ENCODE measurements around the gene PIGT. TPM values are rescaled to one million over a fixed set of nuclear protein-coding genes. Genes with fewer than 3 reads are reported as not detected.

The PIGT gene
- polyA plus RNA-seq, 2 of the 4 experiments (the other 2 are of a cell fraction) = 60.3 to 66.2 TPM

DNA sequence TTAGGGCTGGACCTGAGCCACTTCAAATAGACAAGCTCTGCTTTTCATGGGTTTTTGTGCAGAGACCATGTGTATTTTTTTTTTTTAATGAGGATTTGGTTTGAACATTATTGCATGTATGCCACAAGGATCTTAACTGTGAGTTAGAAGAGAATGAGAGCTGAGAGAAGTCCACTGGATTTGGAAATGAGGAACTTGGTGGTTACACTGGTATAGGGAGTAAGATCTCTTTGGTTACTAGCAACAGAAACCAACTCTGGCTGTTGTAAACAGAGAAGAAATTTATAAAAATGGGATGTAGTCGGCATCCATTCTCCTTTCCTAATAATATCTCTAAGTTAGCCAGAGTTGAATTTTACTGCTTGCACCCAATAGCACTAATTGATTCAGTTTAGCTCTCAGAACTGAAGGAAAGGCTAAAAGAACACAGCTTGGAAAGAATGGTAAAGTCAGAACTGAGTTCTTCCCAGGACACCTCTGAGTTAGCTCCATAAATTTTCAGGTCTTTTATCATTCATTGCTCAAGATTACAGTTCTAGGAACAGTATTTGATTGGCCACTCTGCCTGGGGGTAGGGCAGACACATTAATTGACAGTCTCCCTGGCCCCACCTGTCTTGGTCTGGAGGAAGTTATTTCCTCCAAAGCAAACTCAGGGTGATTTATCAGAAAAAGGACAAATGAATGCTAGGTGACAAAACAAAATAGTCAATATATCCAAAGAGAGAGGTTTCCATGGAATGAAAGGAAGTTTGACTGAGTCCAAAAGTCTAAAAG lies 49.7 kb downstream of the PIGT start:
- CTCF ChIA-PET = interaction anchor here (0.6 to 7.4 kb wide), 9 partner anchors 11 to 305 kb away, joined by 3 to 33 read pairs (median 3); no protein-coding TSS in a partner anchor
- FAIRE-seq = no peak

DNA sequence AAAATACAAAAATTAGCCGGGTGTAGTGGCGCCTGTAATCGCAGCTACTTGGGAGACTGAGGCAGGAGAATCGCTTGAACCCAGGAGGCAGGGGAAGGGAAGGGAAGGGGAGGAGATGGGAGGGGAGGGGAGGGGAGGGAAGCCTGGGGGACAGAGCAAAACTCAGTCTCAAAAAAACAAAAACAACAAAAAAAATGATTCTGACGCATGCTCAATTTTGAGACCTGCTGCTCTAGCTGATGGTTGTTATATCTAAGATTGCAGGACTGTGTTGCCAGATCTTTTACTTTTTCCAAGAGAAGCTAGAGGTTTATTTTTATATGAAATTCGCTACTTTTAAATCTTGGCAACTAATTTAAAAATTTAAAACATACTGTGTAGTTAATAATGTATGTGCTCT lies 51.2 kb downstream of the PIGT start:
- 54% methylated on average over 6 of the region's 6 CpGs for WGBS (ENCODE audit: missing lambda C conversion rate)
- H3K4me1 ChIP-seq = peaks cover 8% of the 10 kb centered on the region; the same call in 2 of the 3 replicates
- TF ChIP-seq, protein P1, sequence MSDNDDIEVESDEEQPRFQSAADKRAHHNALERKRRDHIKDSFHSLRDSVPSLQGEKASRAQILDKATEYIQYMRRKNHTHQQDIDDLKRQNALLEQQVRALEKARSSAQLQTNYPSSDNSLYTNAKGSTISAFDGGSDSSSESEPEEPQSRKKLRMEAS (IDR thresholded peaks at IDR 0.05) = no peak
- POLR2A ChIA-PET = no interaction called here
- no peak overlapping the region for H3K4me2 ChIP-seq
- ATAC-seq (no peak), DNase-seq (ENCODE audit: low read depth in 1 of 2, low spot score in 1 of 2) (no peak), FAIRE-seq (no peak)
- no peak overlapping the region for H3K27ac ChIP-seq
- H3K9me3 ChIP-seq = peaks cover 5% of the 10 kb centered on the region; the same call in 1 of the 3 replicates
- no peak overlapping the region for H3K4me3 ChIP-seq
- CTCF ChIA-PET = interaction anchor here (1.6 to 7.4 kb wide), 5 partner anchors 17 to 304 kb away, joined by 4 to 33 read pairs (median 7); no protein-coding TSS in a partner anchor

More for the DNA sequence above, 49.7 kb downstream of the PIGT start:
- H3K4me2 ChIP-seq = no peak overlapping the region
- TF ChIP-seq KDM5A (IDR thresholded peaks at IDR 0.05) = no peak
- TF ChIP-seq, protein P2, sequence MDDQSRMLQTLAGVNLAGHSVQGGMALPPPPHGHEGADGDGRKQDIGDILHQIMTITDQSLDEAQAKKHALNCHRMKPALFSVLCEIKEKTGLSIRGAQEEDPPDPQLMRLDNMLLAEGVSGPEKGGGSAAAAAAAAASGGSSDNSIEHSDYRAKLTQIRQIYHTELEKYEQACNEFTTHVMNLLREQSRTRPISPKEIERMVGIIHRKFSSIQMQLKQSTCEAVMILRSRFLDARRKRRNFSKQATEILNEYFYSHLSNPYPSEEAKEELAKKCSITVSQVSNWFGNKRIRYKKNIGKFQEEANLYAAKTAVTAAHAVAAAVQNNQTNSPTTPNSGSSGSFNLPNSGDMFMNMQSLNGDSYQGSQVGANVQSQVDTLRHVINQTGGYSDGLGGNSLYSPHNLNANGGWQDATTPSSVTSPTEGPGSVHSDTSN (IDR thresholded peaks at IDR 0.05) = no peak
- TF ChIP-seq TFCP2L1 (CRISPR knock-in tag; IDR thresholded peaks at IDR 0.05) = no peak
- TF ChIP-seq, protein P3, sequence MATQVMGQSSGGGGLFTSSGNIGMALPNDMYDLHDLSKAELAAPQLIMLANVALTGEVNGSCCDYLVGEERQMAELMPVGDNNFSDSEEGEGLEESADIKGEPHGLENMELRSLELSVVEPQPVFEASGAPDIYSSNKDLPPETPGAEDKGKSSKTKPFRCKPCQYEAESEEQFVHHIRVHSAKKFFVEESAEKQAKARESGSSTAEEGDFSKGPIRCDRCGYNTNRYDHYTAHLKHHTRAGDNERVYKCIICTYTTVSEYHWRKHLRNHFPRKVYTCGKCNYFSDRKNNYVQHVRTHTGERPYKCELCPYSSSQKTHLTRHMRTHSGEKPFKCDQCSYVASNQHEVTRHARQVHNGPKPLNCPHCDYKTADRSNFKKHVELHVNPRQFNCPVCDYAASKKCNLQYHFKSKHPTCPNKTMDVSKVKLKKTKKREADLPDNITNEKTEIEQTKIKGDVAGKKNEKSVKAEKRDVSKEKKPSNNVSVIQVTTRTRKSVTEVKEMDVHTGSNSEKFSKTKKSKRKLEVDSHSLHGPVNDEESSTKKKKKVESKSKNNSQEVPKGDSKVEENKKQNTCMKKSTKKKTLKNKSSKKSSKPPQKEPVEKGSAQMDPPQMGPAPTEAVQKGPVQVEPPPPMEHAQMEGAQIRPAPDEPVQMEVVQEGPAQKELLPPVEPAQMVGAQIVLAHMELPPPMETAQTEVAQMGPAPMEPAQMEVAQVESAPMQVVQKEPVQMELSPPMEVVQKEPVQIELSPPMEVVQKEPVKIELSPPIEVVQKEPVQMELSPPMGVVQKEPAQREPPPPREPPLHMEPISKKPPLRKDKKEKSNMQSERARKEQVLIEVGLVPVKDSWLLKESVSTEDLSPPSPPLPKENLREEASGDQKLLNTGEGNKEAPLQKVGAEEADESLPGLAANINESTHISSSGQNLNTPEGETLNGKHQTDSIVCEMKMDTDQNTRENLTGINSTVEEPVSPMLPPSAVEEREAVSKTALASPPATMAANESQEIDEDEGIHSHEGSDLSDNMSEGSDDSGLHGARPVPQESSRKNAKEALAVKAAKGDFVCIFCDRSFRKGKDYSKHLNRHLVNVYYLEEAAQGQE (IDR thresholded peaks at IDR 0.05) = no peak
- no peak for TF ChIP-seq MAFK (IDR thresholded peaks at IDR 0.05; ENCODE audit: partially characterized antibody)
- no peak for TF ChIP-seq CEBPB (IDR thresholded peaks at IDR 0.05)
- TF ChIP-seq RARB (CRISPR knock-in tag; IDR thresholded peaks at IDR 0.05) = no peak
- no peak for TF ChIP-seq HOXB5 (CRISPR knock-in tag; IDR thresholded peaks at IDR 0.05)
- no peak overlapping the region for H3K4me3 ChIP-seq
- ATAC-seq (no peak), DNase-seq (ENCODE audit: low read depth in 1 of 2, low spot score in 1 of 2) (no peak)
- 7% methylated on average over 1 of the region's 1 CpG for WGBS (ENCODE audit: missing lambda C conversion rate)
- H3K9me3 ChIP-seq = no peaks in the 10 kb centered on the region
- POLR2A ChIA-PET = no interaction called here
- H3K4me1 ChIP-seq = peaks cover 8% of the 10 kb centered on the region; the same call in 2 of the 3 replicates
- no peak overlapping the region for H3K27ac ChIP-seq

DNA sequence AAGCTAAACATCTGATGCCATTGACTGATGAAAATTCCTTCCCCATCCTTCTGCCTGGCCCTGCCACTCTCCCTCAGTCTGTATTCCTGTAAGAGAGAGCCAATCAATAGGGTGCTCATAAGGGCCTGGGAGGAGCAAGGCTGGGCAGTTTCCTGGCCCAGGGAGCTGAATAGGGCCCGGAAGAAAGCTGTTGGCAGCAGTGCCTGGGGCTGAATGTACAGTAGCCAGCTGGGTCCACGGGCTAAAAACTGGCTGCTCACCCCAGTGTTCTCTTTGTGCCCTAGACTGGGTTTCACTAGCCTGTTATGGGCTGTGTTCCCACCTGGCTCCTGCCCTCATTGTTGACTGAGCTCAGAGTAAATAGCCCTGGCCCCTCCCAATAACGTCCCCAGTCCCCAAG lies 51.9 kb downstream of the PIGT start:
- no peak overlapping the region for H3K27ac ChIP-seq
- CTCF ChIA-PET = interaction anchor here (0.9 to 7.4 kb wide), 7 partner anchors 10 to 303 kb away, joined by 3 to 33 read pairs (median 6); no protein-coding TSS in a partner anchor
- no peak overlapping the region for H3K4me2 ChIP-seq
- ATAC-seq (no peak), DNase-seq (ENCODE audit: low read depth in 1 of 2, low spot score in 1 of 2) (no peak), FAIRE-seq (no peak)
- WGBS (ENCODE audit: missing lambda C conversion rate) = 17% methylated on average over 3 of the region's 3 CpGs
- peaks cover 5% of the 10 kb centered on the region; the same call in 1 of the 3 replicates for H3K9me3 ChIP-seq
- POLR2A ChIA-PET = no interaction called here
- H3K4me3 ChIP-seq = no peak overlapping the region
- TF ChIP-seq CHD2 (IDR thresholded peaks at IDR 0.05; ENCODE audit: low read length, partially characterized antibody) (no peak), HOXA7 (CRISPR knock-in tag; IDR thresholded peaks at IDR 0.05) (no peak), RNF2 (IDR thresholded peaks at IDR 0.05; ENCODE audit: borderline replicate concordance, low read depth) (no peak)
- H3K4me1 ChIP-seq = peaks cover 8% of the 10 kb centered on the region; the same call in 2 of the 3 replicates

All from A549 (cell line).